Fibroblast of skin of abdomen (primary cell): ENCODE data around the gene HMGCS1.
"Not testable (repeated sequence)": the region's sequence is repeated elsewhere in the genome, so short reads cannot be mapped to it uniquely, and the experiment has no call there.

ENCODE experiments used
- DNase-seq: peaks from one replicate; pipeline ENCODE4 v3.0.0-alpha.2; 2013

HMGCS1 gene

DNA sequence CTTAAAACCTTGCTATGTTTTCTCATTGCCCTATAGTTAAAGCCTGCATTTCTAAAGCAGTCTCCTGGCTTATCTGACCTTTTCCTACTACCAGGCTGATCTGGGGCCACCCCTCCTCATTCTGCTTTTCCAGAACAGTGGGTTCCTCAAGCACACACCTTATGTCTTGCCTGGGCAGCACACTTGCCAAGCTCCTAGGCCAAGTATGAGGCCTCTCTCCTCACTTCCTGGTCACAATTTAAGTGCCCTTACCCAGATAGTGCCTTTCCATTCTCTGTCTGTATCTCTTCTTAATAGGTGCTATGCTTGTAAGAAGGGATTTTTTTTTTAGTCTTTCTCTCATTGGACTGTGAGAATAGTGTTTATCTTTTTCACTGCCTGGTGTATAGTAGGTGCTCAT lies 39.7 kb downstream of the HMGCS1 start:
- DNase-seq, result no peak

DNA sequence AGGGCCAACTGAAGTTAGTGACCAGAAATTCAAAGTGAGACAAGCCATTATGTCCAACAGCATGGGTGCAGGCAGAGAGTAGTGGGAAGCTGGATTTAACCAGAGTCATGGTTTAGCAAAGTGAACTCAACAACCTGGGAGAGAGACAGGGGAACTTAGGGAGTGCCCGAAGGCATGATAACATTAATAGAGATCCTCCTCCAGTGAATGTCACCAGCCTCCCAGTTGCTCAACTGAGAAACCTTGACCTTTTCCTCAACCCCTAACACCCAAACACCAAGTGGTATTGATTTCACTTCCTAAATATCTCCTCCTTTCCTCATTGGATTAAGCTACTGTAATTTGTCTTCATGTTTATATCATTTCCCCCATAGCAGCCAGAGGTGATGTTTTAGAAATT lies 42.6 kb downstream of the HMGCS1 start:
- DNase-seq, result no peak

DNA sequence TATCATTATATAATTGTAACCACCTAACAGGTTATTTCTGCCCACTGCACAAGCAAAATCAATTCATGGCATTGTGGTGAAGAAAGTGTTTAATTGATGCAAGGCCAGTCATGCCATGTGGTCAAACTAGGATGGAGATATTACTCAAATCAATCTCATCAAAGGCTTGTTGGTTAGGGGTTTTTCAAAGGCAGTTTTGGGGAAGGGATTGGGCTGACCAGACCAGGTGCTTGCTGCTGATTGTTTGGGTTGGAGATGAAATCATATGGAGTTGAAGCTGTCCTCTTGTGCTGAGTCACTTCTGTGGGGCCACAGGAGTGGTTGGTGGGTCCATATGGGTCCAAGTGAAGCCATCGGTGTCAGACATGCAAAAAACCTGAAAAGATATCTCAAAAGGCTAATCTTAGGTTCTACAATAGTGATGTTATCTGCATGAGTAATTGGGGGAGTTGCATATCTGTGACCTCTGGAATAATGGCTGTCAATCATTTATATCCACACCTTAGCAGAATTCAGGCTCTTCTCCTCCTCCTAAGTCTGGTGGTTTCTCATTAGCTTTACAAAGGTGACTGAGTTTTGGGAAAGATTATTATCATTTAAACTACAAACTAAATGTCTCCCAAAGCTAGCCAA lies 44.9 kb downstream of the HMGCS1 start:
- no peak for DNase-seq

DNA sequence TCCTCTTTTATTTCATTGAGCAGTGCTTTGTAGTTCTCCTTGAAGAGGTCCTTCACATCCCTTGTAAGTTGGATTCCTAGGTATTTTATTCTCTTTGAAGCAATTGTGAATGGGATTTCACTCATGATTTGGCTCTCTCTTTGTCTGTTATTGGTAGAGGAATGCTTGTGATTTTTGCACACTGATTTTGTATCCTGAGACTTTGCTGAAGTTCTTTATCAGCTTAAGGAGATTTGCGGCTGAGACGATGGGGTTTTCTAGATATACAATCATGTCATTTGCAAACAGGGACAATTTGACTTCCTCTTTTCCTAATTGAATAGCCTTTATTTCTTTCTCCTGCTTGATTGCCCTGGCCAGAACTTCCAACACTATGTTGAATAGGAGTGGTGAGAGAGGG lies 50.9 kb downstream of the HMGCS1 start:
- not testable (repeated sequence) for DNase-seq

DNA sequence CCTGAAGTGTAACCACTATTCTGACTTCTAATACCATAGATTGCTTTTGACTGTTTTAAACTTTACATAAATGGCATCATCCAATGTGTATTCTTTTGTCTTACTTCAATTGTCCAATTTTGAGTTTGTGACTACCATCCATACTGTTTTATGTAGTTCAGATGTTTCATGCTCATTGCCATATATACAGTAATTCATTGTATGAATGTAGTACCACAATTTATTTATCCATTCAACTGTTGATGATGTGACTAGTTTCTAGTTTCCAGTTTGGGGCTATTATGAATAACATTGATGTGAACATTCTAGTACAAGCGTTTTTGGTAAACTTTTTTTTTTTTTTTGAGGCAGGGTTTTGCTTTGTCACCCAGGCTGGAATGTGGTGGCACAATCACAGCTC lies 55.1 kb downstream of the HMGCS1 start:
- DNase-seq, result no peak

DNA sequence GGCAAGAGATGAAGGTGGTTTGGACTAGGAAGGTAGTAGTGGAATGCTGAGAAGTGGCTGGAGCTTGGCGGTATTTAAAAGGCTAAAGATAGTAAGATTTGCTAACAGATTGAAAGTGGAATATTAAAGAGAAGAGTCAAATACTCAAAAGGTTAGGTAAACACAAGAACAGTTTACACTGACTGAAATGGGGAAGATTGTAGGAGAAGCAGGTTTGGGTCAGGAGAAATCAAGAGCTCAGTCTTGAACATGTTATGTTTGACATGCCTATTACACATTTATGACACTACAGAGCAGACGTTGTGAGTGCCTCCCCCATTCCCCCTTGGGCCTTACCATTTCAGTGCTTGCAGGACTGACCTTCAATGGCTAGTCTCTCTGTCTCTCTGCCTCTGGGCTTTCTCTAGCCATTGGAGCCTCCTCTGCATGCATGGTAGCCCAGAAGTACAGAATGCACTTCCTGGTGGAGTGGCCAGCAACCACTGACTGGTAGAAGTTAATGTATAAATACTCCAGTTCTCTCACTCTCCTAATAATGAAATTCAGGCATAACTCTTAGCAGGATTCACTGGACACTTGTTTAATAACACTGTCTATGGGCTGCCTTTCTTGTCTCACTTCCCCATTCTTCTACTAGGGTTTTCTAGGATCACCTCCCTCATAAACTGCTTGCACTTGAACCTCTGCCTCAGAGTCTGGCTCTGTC lies 56.8 kb downstream of the HMGCS1 start:
- DNase-seq, result no peak

DNA sequence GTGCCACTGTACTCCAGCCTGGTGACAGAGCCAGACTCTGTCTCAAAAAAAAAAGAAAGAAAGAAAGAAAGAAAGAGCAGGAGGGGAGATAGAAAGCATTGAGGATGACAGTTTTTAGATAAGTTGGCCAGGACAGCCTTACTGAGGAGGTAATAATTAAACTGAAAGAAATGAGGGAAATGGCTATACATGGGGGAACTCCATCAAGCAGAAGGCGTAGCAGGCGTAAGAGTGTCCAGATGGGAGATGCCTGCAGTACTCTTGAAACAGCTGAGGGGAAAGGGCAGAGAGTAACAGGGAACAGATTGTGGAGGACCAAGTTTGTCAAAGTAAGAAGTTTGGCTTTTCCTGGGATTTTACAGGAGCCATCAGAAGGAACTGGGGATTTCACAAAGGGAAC lies 57.5 kb downstream of the HMGCS1 start:
- DNase-seq, result no peak

DNA sequence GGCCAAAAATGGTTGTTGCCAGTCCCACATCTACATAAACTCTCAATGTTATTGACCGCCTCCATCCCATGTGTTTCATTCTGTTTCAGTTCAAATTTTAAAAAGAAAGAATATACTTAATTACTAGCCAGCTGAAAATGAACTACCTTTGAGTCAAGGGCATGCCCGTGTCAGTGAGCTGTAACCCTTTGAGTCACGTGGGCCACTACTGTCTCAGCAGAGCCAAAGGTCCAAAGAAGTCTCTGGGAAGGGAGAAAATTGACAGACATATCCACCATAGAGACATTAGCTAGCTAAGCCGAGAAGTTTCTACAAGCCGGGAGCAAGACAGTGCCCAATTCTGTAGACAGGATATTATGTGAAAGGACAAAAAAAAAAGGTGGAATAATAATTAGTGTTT lies 61.5 kb downstream of the HMGCS1 start:
- DNase-seq, result no peak

DNA sequence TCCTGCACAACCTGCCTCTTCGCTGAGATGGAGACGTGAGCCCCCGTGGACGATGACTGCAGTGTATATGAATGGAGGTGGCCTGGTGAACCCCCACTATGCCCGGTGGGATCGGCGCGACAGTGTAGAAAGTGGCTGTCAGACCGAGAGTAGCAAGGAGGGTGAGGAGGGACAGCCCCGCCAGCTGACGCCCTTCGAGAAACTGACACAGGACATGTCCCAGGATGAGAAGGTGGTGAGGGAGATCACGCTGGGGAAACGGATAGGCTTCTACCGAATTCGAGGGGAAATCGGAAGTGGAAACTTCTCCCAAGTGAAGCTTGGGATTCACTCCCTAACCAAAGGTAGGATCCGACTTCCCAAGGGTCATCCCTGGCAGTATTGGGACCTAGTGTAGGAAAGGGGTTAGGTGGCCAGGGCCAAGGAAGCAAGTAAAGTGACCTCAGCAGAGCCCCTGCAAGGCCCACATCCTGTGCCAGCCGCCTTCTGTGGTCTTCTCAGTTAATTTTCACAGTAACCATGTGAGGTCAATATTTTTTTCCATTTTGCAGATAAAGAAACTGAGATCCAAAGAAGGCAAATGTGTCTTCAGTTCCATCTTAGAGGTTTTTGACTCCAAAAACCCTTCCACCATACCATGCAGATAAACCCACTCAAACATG lies 67.4 kb downstream of the HMGCS1 start:
- DNase-seq, result no peak

DNA sequence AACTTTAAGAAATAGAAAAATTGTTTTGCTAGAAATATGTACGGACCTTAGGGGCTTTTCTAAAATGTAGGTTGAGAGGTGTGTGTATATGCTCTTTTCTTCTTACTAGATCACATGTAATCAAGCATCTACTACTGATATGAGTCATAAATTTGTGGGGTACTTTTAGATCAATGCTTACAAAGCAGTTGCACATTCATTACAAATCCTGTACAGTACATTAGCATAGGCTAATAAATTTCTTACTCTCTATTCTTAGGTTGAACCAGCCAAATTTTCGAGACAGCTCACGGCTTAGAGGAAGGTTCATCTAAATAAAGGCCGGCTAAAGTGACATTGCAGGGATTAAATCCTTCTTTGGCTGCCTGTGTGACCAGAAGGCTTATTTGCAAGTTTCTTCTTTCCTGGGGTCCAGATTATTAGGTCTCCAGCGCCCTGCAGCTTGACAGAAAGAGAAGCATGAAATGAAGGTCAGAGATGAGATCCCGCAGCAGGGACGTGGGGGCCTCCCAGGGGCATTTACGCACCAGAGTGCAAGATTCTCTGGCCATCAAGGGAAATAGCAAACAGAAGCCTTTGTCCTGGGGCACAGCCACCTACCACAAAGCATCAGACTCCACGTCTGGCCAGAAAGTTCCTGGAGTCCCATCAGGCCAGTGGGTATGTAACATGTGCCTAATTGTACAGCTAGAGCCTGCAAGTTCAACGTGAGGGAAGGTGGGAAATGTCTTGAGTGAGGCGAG lies 68.2 kb downstream of the HMGCS1 start:
- DNase-seq, result no peak

DNA sequence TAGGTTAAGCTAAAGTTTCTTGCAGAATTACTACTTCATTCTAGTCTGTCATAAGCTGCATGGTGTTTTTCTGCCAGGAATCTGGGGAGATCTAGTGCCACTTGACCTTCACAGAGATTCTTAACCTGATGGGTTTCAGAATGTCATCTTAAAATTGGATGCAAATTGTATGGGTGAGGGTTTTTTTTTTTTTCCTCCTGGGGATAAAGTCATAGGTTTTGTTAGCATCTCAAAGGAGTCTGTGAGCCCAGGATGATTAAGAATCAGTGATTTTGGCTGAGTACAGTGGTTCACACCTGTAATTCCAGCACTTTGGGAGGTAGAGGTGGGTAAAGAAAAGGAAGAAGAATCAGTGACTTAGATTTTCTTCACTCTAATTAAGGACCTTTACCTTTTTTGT lies 69.9 kb downstream of the HMGCS1 start:
- no peak for DNase-seq

DNA sequence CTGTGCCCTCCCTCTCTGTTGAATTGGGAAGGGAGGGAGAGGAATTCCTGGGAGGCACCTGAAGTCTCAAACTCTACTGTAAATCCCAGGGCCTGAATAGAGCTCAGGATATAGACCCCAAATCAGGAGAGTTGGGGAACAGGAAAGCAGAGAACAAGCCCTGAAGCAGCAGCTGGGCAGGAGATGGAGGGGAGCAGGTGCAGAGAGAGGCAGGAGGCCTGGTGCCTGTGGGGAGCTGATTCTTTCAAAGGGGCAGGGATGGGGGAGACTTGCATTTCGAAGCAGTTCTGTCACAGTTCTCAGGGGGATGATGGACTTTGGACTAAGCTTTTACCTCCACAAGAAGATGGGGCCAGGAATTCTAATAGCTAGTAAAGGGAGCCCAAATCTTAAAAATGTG lies 71.0 kb downstream of the HMGCS1 start:
- no peak for DNase-seq
